ENCODE measurements around the gene MTG2. TPM values are rescaled to one million over a fixed set of nuclear protein-coding genes. Genes with fewer than 3 reads are reported as not detected.

The MTG2 gene
- total and polyA plus RNA-seq, 2 donors from 2014 or later, result 36.1 to 45.2 TPM

- Histone ChIP-seq H3K9ac (ENCODE audit: low read length in 3 of 3) (no peak overlapping the region), H3K27me3 (ENCODE audit: control insufficient read depth, insufficient read depth, low read length) (no peaks in the 10 kb centered on the region), H3K9me3 (ENCODE audit: control insufficient read depth in 2 of 3, insufficient read depth in 1 of 3, low read length in 3 of 3) (no peaks in the 10 kb centered on the region), H3K36me3 (ENCODE audit: control insufficient read depth in 2 of 3, insufficient read depth in 3 of 3, low read length in 3 of 3) (peaks cover 0 to 19% (median 8%) of the 10 kb centered on the region in 3 donors), H3K4me1 (ENCODE audit: control insufficient read depth in 2 of 3, insufficient read depth in 2 of 3, low read depth in 1 of 3, low read length in 3 of 3) (peaks cover 0 to 15% (median 3%) of the 10 kb centered on the region in 3 donors), H3K27ac (ENCODE audit: low read depth in 2 of 2, low read length in 2 of 2) (no peak overlapping the region), H3K4me3 (ENCODE audit: low read length in 3 of 3) (no peak overlapping the region)
- no peak for DNase-seq
- intact Hi-C loops (cut with DNase I), result no loop called here
- TF ChIP-seq CTCF (IDR thresholded peaks at IDR 0.05; ENCODE audit: borderline replicate concordance, extremely low read depth, insufficient read depth), result no peak
- FAIRE-seq, result no peak
Observed at GRCh38 chr20:62158541-62158940, 24.3 kb upstream of the MTG2 start.

GRCh38 chr20:62159052-62159451 is 23.8 kb upstream of the MTG2 start:
- intact Hi-C loops (cut with DNase I), result no loop called here
- Histone ChIP-seq H3K4me1 (ENCODE audit: control insufficient read depth in 2 of 3, insufficient read depth in 2 of 3, low read depth in 1 of 3, low read length in 3 of 3) (peaks cover 0 to 15% (median 3%) of the 10 kb centered on the region in 3 donors), H3K36me3 (ENCODE audit: control insufficient read depth in 2 of 3, insufficient read depth in 3 of 3, low read length in 3 of 3) (peaks cover 0 to 24% (median 8%) of the 10 kb centered on the region in 3 donors), H3K27me3 (ENCODE audit: control insufficient read depth, insufficient read depth, low read length) (no peaks in the 10 kb centered on the region), H3K27ac (ENCODE audit: low read depth in 2 of 2, low read length in 2 of 2) (no peak overlapping the region), H3K9me3 (ENCODE audit: control insufficient read depth in 2 of 3, insufficient read depth in 1 of 3, low read length in 3 of 3) (no peaks in the 10 kb centered on the region), H3K4me3 (ENCODE audit: low read length in 3 of 3) (no peak overlapping the region), H3K9ac (ENCODE audit: low read length in 3 of 3) (no peak overlapping the region)
- TF ChIP-seq CTCF (IDR thresholded peaks at IDR 0.05; ENCODE audit: borderline replicate concordance, extremely low read depth, insufficient read depth), result no peak
- no peak for DNase-seq
- FAIRE-seq, result no peak

GRCh38 chr20:62159839-62160238 is 23.0 kb upstream of the MTG2 start:
- Histone ChIP-seq H3K27me3 (ENCODE audit: control insufficient read depth, insufficient read depth, low read length) (no peaks in the 10 kb centered on the region), H3K27ac (ENCODE audit: low read depth in 2 of 2, low read length in 2 of 2) (no peak overlapping the region), H3K36me3 (ENCODE audit: control insufficient read depth in 2 of 3, insufficient read depth in 3 of 3, low read length in 3 of 3) (peaks cover 0 to 26% (median 10%) of the 10 kb centered on the region in 3 donors), H3K4me1 (ENCODE audit: control insufficient read depth in 2 of 3, insufficient read depth in 2 of 3, low read depth in 1 of 3, low read length in 3 of 3) (peaks cover 0 to 15% (median 3%) of the 10 kb centered on the region in 3 donors), H3K4me3 (ENCODE audit: low read length in 3 of 3) (no peak overlapping the region), H3K9ac (ENCODE audit: low read length in 3 of 3) (no peak overlapping the region), H3K9me3 (ENCODE audit: control insufficient read depth in 2 of 3, insufficient read depth in 1 of 3, low read length in 3 of 3) (no peaks in the 10 kb centered on the region)
- FAIRE-seq (no peak), DNase-seq (no peak)
- intact Hi-C loops (cut with DNase I), result no loop called here
- TF ChIP-seq CTCF (IDR thresholded peaks at IDR 0.05; ENCODE audit: borderline replicate concordance, extremely low read depth, insufficient read depth), result no peak

- intact Hi-C loops (cut with DNase I), result no loop called here
- no peak for FAIRE-seq
- no peak for TF ChIP-seq CTCF (IDR thresholded peaks at IDR 0.05; ENCODE audit: borderline replicate concordance, extremely low read depth, insufficient read depth)
- Histone ChIP-seq H3K9me3 (ENCODE audit: control insufficient read depth in 2 of 3, insufficient read depth in 1 of 3, low read length in 3 of 3) (no peaks in the 10 kb centered on the region), H3K4me3 (ENCODE audit: low read length in 3 of 3) (no peak overlapping the region), H3K27ac (ENCODE audit: low read depth in 2 of 2, low read length in 2 of 2) (no peak overlapping the region), H3K27me3 (ENCODE audit: control insufficient read depth, insufficient read depth, low read length) (no peaks in the 10 kb centered on the region), H3K9ac (ENCODE audit: low read length in 3 of 3) (no peak overlapping the region), H3K4me1 (ENCODE audit: control insufficient read depth in 2 of 3, insufficient read depth in 2 of 3, low read depth in 1 of 3, low read length in 3 of 3) (peaks cover 0 to 15% (median 3%) of the 10 kb centered on the region in 3 donors), H3K36me3 (ENCODE audit: control insufficient read depth in 2 of 3, insufficient read depth in 3 of 3, low read length in 3 of 3) (peaks cover 0 to 31% (median 14%) of the 10 kb centered on the region in 3 donors)
- DNase-seq, result no peak
Observed at GRCh38 chr20:62160253-62160652, 22.6 kb upstream of the MTG2 start.

Data from kidney (tissue), 14 donors.